ENCODE results near the gene NUCKS1. TPM values are rescaled to one million over a fixed set of nuclear protein-coding genes. Genes with fewer than 3 reads are reported as not detected.

Gene NUCKS1
- total and polyA plus RNA-seq, 2 of the 8 experiments (the other 6 are each of a cell fraction or from before 2014, with no cell fraction given), result 126 to 461 TPM

DNA sequence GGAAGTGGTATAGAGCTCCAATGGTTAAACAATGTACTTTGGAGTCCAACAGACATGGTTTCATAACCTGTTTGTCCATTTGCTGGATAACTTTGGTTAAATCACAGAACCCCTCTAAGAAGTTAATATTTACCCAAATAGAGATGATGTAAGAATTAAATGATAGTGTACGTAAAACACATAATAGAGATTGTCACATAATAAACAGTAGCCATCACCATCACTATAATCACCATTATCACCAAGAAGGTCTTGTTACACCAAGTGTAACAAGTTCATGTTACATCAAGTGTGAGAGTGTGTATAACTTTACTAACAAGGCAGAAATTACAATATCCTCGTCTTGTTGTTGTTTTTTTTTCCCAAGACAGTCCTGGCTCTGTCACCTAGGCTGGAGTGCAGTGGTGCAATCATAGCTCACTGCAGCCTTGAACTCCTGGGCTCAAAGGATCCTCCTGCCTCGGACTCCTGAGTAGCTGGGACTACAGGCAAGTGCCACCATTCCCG, 23.3 kb downstream of the NUCKS1 start:
- Histone ChIP-seq H3K23me2 (ENCODE audit: low read depth, low read length) (no peaks in the 10 kb centered on the region), H2BK120ac (replicated peaks; ENCODE audit: low read depth, low read length) (no peak overlapping the region), H3K79me2 (ENCODE audit: control insufficient read depth in 1 of 2, insufficient read depth in 2 of 2, low read length in 2 of 2) (peaks cover 0 to 60% of the 10 kb centered on the region in 2 experiments; a peak in 2 of 4 replicates), H3K4me3 (ENCODE audit: extremely low read depth in 1 of 4, insufficient read depth in 2 of 4, low read depth in 3 of 4, low read length in 4 of 4) (no peak overlapping the region), H4K8ac (ENCODE audit: extremely low read depth, insufficient read depth, low read length) (no peak overlapping the region), H3K14ac (ENCODE audit: insufficient read length) (no peak overlapping the region), H2BK12ac (ENCODE audit: low read depth, low read length) (no peak overlapping the region), H2AK5ac (ENCODE audit: low read depth, low read length) (no peak overlapping the region), H3K4me1 (replicated peaks in 1 of 4; ENCODE audit: control insufficient read depth in 3 of 4, insufficient read depth in 4 of 4, low read length in 3 of 4) (no peaks in the 10 kb centered on the region), H3K36me3 (ENCODE audit: control insufficient read depth in 2 of 4, insufficient read depth in 4 of 4, low read length in 3 of 4) (peaks cover 2 to 77% (median 24%) of the 10 kb centered on the region in 4 experiments; a peak in 5 of 8 replicates), H3K79me1 (ENCODE audit: low read depth, low read length) (no peaks in the 10 kb centered on the region; the same call in 1 of the 2 replicates), H4K91ac (replicated peaks; ENCODE audit: insufficient read length, low read length) (no peak overlapping the region), H3K27ac (ENCODE audit: low read depth, low read length) (no peak overlapping the region), H3K18ac (ENCODE audit: extremely low read depth, low read length) (no peak overlapping the region), H3K56ac (replicated peaks; ENCODE audit: insufficient read length, low read depth, low read length) (no peak overlapping the region), H3K27me3 (replicated peaks in 1 of 4; ENCODE audit: control insufficient read depth in 3 of 4, extremely low read depth in 1 of 4, insufficient read depth in 3 of 4, low read length in 3 of 4) (no peaks in the 10 kb centered on the region), H2AFZ (ENCODE audit: low read length) (no peak overlapping the region), H3K9me3 (ENCODE audit: insufficient read depth in 2 of 2, low read depth in 1 of 2, low read length in 1 of 2) (no peaks in the 10 kb centered on the region), H4K5ac (ENCODE audit: insufficient read length, low read depth, low read length) (no peak overlapping the region), H3K4me2 (ENCODE audit: insufficient read depth in 1 of 2, low read depth in 2 of 2, low read length in 2 of 2) (no peak overlapping the region), H3K4ac (replicated peaks; ENCODE audit: insufficient read length, low read depth, low read length) (no peak overlapping the region), H3K9ac (replicated peaks in 1 of 4; ENCODE audit: extremely low read depth in 1 of 4, low read depth in 3 of 4, low read length in 3 of 4) (no peak overlapping the region), H3K23ac (ENCODE audit: insufficient read length) (no peak overlapping the region), H2BK20ac (ENCODE audit: low read length) (no peak overlapping the region), H4K20me1 (replicated peaks in 1 of 2; ENCODE audit: control insufficient read depth in 1 of 2, insufficient read depth in 2 of 2, low read length in 2 of 2) (peaks cover 4% of the 10 kb centered on the region in 2 experiments), H2BK5ac (ENCODE audit: low read depth, low read length) (no peak overlapping the region), H2BK15ac (ENCODE audit: low read length) (no peak overlapping the region)
- DNase-seq (ENCODE audit: low read depth in 1 of 2, low spot score in 2 of 2), result no peak
- no peak for FAIRE-seq
- ChIA-PET POLR2A (ENCODE audit: partially characterized antibody) (interaction anchor here (1.0 to 5.3 kb wide), 4 partner anchors 11 to 16 kb away, joined by 3 to 21 read pairs (median 8); no protein-coding TSS in a partner anchor), CTCF (ENCODE audit: partially characterized antibody) (interaction anchor here (0.7 to 6.8 kb wide), 4 partner anchors 14 to 68 kb away, joined by 3 to 54 read pairs (median 23); no protein-coding TSS in a partner anchor)
- WGBS, 2 experiments (ENCODE audit: extremely low coverage in 1 of 2, insufficient coverage in 1 of 2, insufficient read length in 1 of 2, insufficient replicate concordance in 2 of 2, low coverage in 1 of 2, low lambda C conversion rate in 2 of 2, missing lambda C conversion rate in 1 of 2), result 90% methylated on average over 4 of the region's 4 CpGs; no CpG with 5 or more reads in 1 of the 2 experiments
- TF ChIP-seq CEBPB (IDR thresholded peaks at IDR 0.05; ENCODE audit: low read depth, low read length), result no peak
- no peak for TF ChIP-seq TAF1 (IDR thresholded peaks at IDR 0.05; ENCODE audit: low read depth, low read length)

Data from H1 (cell line).